ENCODE results near the gene LGR4. TPM values are rescaled to one million over a fixed set of nuclear protein-coding genes. Genes with fewer than 3 reads are reported as not detected.

Gene LGR4
- total and polyA plus RNA-seq, 2 of the 13 experiments (the other 11 are each of a cell fraction or from before 2014, with no cell fraction given): 42.1 to 68.7 TPM

DNA sequence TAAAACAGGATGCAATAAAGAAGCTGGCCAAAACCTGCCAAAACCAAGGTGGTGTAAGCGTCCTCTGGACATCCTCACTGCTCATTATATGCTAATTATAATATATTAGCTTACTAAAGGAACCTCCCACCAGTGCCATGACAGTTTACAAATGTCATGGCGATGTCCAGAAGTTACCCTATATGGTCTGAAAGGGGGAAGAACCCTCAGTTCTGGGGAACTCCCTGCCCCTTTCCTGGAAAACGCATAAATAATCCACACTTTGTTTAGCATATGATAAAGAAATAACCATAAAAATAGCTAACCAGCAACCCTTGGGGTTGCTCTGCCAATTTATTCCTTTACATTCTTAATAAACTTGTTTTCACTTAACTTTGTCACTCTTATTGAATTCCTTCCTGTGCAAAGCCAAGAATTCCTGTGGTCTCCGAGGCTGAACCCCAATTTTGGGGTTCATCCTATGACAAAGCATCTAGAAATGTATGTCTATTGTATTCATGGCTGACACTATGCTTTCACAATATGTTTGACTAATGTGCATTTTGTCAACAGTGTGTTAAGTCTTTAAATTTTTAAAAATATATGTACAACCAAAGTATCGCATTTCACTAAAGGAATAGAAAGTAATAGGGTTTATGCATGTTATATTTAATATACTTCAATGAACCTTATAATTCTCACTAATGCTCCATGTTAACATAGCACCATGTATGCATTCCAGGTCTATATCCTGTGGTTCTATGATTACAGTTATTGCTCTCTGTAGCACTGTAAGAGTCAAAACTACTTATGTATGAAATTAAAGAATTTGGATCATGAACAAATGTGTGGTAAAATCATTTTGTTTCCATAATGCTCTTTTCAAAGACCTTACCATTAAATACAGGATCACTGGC is 25.1 kb downstream of the LGR4 start:
- Histone ChIP-seq H3K9ac (ENCODE audit: insufficient read depth, low read depth, low read length) (no peak overlapping the region), H2AFZ (ENCODE audit: low read length) (no peak overlapping the region), H3K27ac (ENCODE audit: extremely low read length, insufficient read depth, low read length) (no peak overlapping the region), H3K4me3 (replicated peaks in 1 of 3; ENCODE audit: insufficient read depth in 1 of 3, low read depth in 2 of 3, low read length in 3 of 3) (no peak overlapping the region), H3K4me2 (ENCODE audit: low read depth, low read length) (no peak overlapping the region), H3K79me2 (ENCODE audit: insufficient read depth, low read length) (peaks cover 88% of the 10 kb centered on the region), H3K27me3 (ENCODE audit: control insufficient read depth in 1 of 2, insufficient read depth in 2 of 2, low read length in 2 of 2) (no peaks in the 10 kb centered on the region), H3K9me3 (ENCODE audit: low read length) (no peaks in the 10 kb centered on the region), H3K36me3 (replicated peaks in 1 of 2; ENCODE audit: control insufficient read depth in 1 of 2, insufficient read depth in 2 of 2, low read length in 2 of 2) (no peaks in the 10 kb centered on the region), H4K20me1 (ENCODE audit: insufficient read depth, low read length) (peaks cover 60% of the 10 kb centered on the region), H3K4me1 (ENCODE audit: insufficient read depth, low read length) (peaks cover 59% of the 10 kb centered on the region)
- ChIA-PET CTCF (ENCODE audit: low intra/inter-chr PET ratio, low total read pairs) (no interaction called here), POLR2A (interaction anchor here (1.4 kb wide), 1 partner anchor 25 kb away, joined by 4 read pairs; the partner anchor contains the start of gene LGR4)
- no peak for FAIRE-seq
- TF ChIP-seq MXI1 (IDR thresholded peaks at IDR 0.05; ENCODE audit: borderline replicate concordance, low read depth, low read length): no peak
- TF ChIP-seq, protein P1, sequence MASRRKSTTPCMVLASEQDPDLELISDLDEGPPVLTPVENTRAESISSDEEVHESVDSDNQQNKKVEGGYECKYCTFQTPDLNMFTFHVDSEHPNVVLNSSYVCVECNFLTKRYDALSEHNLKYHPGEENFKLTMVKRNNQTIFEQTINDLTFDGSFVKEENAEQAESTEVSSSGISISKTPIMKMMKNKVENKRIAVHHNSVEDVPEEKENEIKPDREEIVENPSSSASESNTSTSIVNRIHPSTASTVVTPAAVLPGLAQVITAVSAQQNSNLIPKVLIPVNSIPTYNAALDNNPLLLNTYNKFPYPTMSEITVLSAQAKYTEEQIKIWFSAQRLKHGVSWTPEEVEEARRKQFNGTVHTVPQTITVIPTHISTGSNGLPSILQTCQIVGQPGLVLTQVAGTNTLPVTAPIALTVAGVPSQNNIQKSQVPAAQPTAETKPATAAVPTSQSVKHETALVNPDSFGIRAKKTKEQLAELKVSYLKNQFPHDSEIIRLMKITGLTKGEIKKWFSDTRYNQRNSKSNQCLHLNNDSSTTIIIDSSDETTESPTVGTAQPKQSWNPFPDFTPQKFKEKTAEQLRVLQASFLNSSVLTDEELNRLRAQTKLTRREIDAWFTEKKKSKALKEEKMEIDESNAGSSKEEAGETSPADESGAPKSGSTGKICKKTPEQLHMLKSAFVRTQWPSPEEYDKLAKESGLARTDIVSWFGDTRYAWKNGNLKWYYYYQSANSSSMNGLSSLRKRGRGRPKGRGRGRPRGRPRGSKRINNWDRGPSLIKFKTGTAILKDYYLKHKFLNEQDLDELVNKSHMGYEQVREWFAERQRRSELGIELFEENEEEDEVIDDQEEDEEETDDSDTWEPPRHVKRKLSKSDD (CRISPR knock-in tag; IDR thresholded peaks at IDR 0.05; ENCODE audit: low read depth): no peak
- no peak for TF ChIP-seq ZNF225 (CRISPR knock-in tag; IDR thresholded peaks at IDR 0.05)
- no peak for TF ChIP-seq MYNN (CRISPR knock-in tag; IDR thresholded peaks at IDR 0.05; ENCODE audit: low read depth)
- TF ChIP-seq, protein P2, sequence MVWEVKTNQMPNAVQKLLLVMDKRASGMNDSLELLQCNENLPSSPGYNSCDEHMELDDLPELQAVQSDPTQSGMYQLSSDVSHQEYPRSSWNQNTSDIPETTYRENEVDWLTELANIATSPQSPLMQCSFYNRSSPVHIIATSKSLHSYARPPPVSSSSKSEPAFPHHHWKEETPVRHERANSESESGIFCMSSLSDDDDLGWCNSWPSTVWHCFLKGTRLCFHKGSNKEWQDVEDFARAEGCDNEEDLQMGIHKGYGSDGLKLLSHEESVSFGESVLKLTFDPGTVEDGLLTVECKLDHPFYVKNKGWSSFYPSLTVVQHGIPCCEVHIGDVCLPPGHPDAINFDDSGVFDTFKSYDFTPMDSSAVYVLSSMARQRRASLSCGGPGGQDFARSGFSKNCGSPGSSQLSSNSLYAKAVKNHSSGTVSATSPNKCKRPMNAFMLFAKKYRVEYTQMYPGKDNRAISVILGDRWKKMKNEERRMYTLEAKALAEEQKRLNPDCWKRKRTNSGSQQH (CRISPR knock-in tag; IDR thresholded peaks at IDR 0.05; ENCODE audit: low read depth): no peak
- no peak for TF ChIP-seq RFX3 (CRISPR knock-in tag; IDR thresholded peaks at IDR 0.05)
- no peak for TF ChIP-seq NCOA5 (CRISPR knock-in tag; IDR thresholded peaks at IDR 0.05)
- TF ChIP-seq MEIS1 (CRISPR knock-in tag; IDR thresholded peaks at IDR 0.05; ENCODE audit: borderline replicate concordance): no peak
- TF ChIP-seq FOXA1 (IDR thresholded peaks at IDR 0.05): no peak
- no peak for TF ChIP-seq FOXA1 (CRISPR knock-in tag; IDR thresholded peaks at IDR 0.05)
- no peak for TF ChIP-seq EEA1 (CRISPR knock-in tag; IDR thresholded peaks at IDR 0.05; ENCODE audit: borderline replicate concordance)
- no peak for TF ChIP-seq ERF (CRISPR knock-in tag; IDR thresholded peaks at IDR 0.05)
- no peak for TF ChIP-seq ZNF782 (CRISPR knock-in tag; IDR thresholded peaks at IDR 0.05; ENCODE audit: borderline replicate concordance)
- TF ChIP-seq, protein P3, sequence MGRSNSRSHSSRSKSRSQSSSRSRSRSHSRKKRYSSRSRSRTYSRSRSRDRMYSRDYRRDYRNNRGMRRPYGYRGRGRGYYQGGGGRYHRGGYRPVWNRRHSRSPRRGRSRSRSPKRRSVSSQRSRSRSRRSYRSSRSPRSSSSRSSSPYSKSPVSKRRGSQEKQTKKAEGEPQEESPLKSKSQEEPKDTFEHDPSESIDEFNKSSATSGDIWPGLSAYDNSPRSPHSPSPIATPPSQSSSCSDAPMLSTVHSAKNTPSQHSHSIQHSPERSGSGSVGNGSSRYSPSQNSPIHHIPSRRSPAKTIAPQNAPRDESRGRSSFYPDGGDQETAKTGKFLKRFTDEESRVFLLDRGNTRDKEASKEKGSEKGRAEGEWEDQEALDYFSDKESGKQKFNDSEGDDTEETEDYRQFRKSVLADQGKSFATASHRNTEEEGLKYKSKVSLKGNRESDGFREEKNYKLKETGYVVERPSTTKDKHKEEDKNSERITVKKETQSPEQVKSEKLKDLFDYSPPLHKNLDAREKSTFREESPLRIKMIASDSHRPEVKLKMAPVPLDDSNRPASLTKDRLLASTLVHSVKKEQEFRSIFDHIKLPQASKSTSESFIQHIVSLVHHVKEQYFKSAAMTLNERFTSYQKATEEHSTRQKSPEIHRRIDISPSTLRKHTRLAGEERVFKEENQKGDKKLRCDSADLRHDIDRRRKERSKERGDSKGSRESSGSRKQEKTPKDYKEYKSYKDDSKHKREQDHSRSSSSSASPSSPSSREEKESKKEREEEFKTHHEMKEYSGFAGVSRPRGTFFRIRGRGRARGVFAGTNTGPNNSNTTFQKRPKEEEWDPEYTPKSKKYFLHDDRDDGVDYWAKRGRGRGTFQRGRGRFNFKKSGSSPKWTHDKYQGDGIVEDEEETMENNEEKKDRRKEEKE (IDR thresholded peaks at IDR 0.05): no peak
- no peak for TF ChIP-seq TSC22D2 (CRISPR knock-in tag; IDR thresholded peaks at IDR 0.05; ENCODE audit: borderline replicate concordance)
- no peak for TF ChIP-seq ZNF703 (CRISPR knock-in tag; IDR thresholded peaks at IDR 0.05; ENCODE audit: borderline replicate concordance)
- BruUV-seq (replicated peaks): no TSS peak
- WGBS (ENCODE audit: low lambda C conversion rate): 93% methylated on average over 5 of the region's 5 CpGs
- in situ Hi-C loops (cut with HindIII; ENCODE audit: extremely low pct_ligation_motif_present, low pct_unique_long_range_greater_than_20kb) (no loop called here), intact Hi-C loops (cut with micrococcal nuclease; ENCODE audit: unreplicated experiment) (no loop called here)
- DNase-seq (ENCODE audit: low spot score): no peak
- ATAC-seq: no peak

Measured in HepG2 (cell line).